ENCODE data around the gene YY1.

The YY1 gene

DNA sequence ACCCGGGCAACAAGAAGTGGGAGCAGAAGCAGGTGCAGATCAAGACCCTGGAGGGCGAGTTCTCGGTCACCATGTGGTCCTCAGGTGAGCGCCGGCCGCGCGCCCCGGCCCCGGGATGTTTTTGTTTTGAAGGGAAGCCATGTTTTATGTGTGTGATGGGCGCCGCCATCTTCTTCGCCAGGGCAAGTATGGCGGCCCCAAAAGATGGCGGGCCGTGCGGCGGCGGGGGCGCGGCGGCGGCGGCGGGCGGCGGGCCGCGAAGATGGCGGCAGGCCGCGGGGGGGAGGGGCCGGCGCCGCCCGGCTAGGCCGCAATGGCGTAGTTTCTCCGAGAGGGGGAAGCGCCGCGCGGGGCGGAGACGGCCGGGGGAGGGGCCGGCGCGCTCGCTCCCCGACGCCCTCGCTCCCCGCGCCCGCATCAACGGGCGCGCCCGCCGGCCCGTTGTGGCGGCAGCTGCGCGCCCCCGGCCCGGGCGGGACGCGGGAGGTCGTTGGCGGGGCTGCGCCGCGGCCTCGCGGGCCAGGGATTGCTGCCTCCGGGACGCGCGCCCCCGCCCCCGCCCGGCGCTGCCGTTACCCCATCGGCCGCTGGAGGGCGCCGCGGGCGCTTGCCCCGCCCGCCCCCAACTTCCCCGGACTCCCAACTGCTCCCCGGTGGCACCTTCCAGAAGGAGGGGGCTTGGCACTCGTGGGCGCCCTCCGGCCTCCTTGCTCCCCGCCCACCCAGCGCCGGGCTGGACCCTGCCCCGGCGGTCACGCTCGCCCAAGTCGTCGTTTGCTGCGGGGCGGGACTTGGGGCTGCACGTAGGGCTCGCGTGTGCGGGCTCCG is 1.1 kb downstream of the YY1 start:
- peak overlapping the region; percentile 92 for H3K4me2 ChIP-seq (ENCODE audit: low read length)
- H3K36me3 ChIP-seq (ENCODE audit: insufficient read depth, low read length): peaks cover 43% of the 10 kb centered on the region
- peak overlapping the region; percentile 97 for H3K9ac ChIP-seq (ENCODE audit: low read length)
- peak overlapping the region; percentile 85 for H3K27ac ChIP-seq (ENCODE audit: low read depth, low read length, poor library complexity, severe bottlenecking)
- no peaks in the 10 kb centered on the region for H3K9me3 ChIP-seq (ENCODE audit: low read length)
- peaks cover 81% of the 10 kb centered on the region for H3K79me2 ChIP-seq (ENCODE audit: insufficient read depth, low read length)
- H3K4me3 ChIP-seq (ENCODE audit: low read depth, low read length, poor library complexity, severe bottlenecking): peak overlapping the region; percentile 100
- H4K20me1 ChIP-seq (ENCODE audit: insufficient read depth, low read length): peaks cover 5% of the 10 kb centered on the region; the same call in 1 of the 2 replicates
- TF ChIP-seq, protein P1, sequence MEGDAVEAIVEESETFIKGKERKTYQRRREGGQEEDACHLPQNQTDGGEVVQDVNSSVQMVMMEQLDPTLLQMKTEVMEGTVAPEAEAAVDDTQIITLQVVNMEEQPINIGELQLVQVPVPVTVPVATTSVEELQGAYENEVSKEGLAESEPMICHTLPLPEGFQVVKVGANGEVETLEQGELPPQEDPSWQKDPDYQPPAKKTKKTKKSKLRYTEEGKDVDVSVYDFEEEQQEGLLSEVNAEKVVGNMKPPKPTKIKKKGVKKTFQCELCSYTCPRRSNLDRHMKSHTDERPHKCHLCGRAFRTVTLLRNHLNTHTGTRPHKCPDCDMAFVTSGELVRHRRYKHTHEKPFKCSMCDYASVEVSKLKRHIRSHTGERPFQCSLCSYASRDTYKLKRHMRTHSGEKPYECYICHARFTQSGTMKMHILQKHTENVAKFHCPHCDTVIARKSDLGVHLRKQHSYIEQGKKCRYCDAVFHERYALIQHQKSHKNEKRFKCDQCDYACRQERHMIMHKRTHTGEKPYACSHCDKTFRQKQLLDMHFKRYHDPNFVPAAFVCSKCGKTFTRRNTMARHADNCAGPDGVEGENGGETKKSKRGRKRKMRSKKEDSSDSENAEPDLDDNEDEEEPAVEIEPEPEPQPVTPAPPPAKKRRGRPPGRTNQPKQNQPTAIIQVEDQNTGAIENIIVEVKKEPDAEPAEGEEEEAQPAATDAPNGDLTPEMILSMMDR (IDR thresholded peaks at IDR 0.05; ENCODE audit: low read length): peak; percentile 51
- no peak for TF ChIP-seq EZH2 (IDR thresholded peaks at IDR 0.05; ENCODE audit: borderline replicate concordance, low read length)
- H2AFZ ChIP-seq (ENCODE audit: low read length): no peak overlapping the region
- no peaks in the 10 kb centered on the region for H3K9me2 ChIP-seq (ENCODE audit: low read depth, low read length)
- H3K4me1 ChIP-seq (ENCODE audit: insufficient read depth, low read length, severe bottlenecking): peaks cover 56% of the 10 kb centered on the region
- no peaks in the 10 kb centered on the region for H3F3A ChIP-seq (ENCODE audit: insufficient read depth, low read length)
- H3K27me3 ChIP-seq (ENCODE audit: insufficient read depth, low read length): no peaks in the 10 kb centered on the region

DNA sequence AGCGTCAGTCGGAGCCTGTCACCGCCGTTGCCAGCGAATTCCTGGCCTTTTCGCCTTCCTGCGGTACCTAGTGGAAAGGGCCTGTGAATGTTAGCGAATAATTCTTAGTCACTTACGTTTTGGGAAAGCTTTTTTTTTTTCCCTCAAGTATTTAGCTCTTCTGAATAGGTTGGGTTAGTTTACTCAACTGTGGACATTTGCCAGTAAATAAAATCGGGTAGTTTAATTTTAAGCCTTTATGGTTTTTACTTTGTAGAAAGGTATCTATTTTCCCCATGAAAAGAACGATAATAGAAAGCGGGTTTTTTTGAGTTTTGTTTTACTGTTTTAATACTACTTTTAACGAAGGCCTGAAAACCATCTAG is 1.7 kb downstream of the YY1 start:
- Histone ChIP-seq H3K79me2 (ENCODE audit: insufficient read depth, low read length) (peaks cover 82% of the 10 kb centered on the region), H3K9ac (ENCODE audit: low read length) (peak overlapping the region; percentile 86), H3K4me2 (ENCODE audit: low read length) (peak overlapping the region; percentile 92), H3K9me3 (ENCODE audit: low read length) (no peaks in the 10 kb centered on the region), H3K4me1 (ENCODE audit: insufficient read depth, low read length, severe bottlenecking) (peaks cover 62% of the 10 kb centered on the region), H3F3A (ENCODE audit: insufficient read depth, low read length) (no peaks in the 10 kb centered on the region), H3K4me3 (ENCODE audit: low read depth, low read length, poor library complexity, severe bottlenecking) (peak overlapping the region; percentile 81), H2AFZ (ENCODE audit: low read length) (no peak overlapping the region), H4K20me1 (ENCODE audit: insufficient read depth, low read length) (peaks cover 5% of the 10 kb centered on the region; the same call in 1 of the 2 replicates), H3K36me3 (ENCODE audit: insufficient read depth, low read length) (peaks cover 39% of the 10 kb centered on the region), H3K9me2 (ENCODE audit: low read depth, low read length) (no peaks in the 10 kb centered on the region), H3K27ac (ENCODE audit: low read depth, low read length, poor library complexity, severe bottlenecking) (peak overlapping the region; percentile 62), H3K27me3 (ENCODE audit: insufficient read depth, low read length) (no peaks in the 10 kb centered on the region)
- TF ChIP-seq EZH2 (IDR thresholded peaks at IDR 0.05; ENCODE audit: borderline replicate concordance, low read length): no peak
- TF ChIP-seq, protein P1 (IDR thresholded peaks at IDR 0.05; ENCODE audit: low read length): no peak

DNA sequence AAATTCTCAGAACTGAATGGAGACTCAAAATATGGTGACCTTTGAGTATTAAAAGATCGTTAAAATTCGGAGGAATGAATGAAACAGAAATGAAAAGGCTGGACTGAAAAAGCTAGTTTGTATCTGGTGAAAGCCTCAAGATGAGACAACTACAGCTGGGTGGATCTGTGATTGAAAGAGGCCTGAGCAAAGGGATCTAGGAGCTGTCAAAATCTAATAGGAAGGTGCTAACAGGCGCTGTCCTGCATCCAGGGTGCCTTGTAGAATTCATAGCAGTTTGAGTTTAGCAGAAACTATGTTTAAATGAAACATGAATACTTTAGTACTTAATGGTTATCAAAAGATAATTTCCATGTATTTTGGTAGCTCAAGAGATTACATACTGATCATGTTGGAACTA is 2.3 kb downstream of the YY1 start:
- H3K4me3 ChIP-seq (ENCODE audit: low read depth, low read length, poor library complexity, severe bottlenecking): peak overlapping the region; percentile 81
- H3K9me2 ChIP-seq (ENCODE audit: low read depth, low read length): no peaks in the 10 kb centered on the region
- no peaks in the 10 kb centered on the region for H3F3A ChIP-seq (ENCODE audit: insufficient read depth, low read length)
- H3K4me1 ChIP-seq (ENCODE audit: insufficient read depth, low read length, severe bottlenecking): peaks cover 68% of the 10 kb centered on the region
- H3K4me2 ChIP-seq (ENCODE audit: low read length): peak overlapping the region; percentile 92
- H2AFZ ChIP-seq (ENCODE audit: low read length): no peak overlapping the region
- H3K27me3 ChIP-seq (ENCODE audit: insufficient read depth, low read length): no peaks in the 10 kb centered on the region
- H3K9ac ChIP-seq (ENCODE audit: low read length): peak overlapping the region; percentile 86
- H3K36me3 ChIP-seq (ENCODE audit: insufficient read depth, low read length): peaks cover 39% of the 10 kb centered on the region
- peak overlapping the region; percentile 62 for H3K27ac ChIP-seq (ENCODE audit: low read depth, low read length, poor library complexity, severe bottlenecking)
- peaks cover 82% of the 10 kb centered on the region for H3K79me2 ChIP-seq (ENCODE audit: insufficient read depth, low read length)
- no peaks in the 10 kb centered on the region for H3K9me3 ChIP-seq (ENCODE audit: low read length)
- no peak for TF ChIP-seq EZH2 (IDR thresholded peaks at IDR 0.05; ENCODE audit: borderline replicate concordance, low read length)
- TF ChIP-seq, protein P1 (IDR thresholded peaks at IDR 0.05; ENCODE audit: low read length): no peak
- H4K20me1 ChIP-seq (ENCODE audit: insufficient read depth, low read length): peaks cover 5% of the 10 kb centered on the region; the same call in 1 of the 2 replicates
